Epithelial cell of esophagus (primary cell): ENCODE data around the gene STRADA.

Experiments
- DNase-seq: peaks from one replicate; pipeline ENCODE4 v3.0.0; 2010; ENCODE audit warnings: low read depth
- H3K4me3 ChIP-seq: 2 replicates; pipeline ENCODE4 v1.5.1; 2011; ENCODE audit warnings: mild to moderate bottlenecking, low read length, control low read depth
- CTCF ChIP-seq: IDR thresholded peaks from 2 replicates; pipeline ENCODE4 v1.5.1; 2011; ENCODE audit warnings: low read depth, mild to moderate bottlenecking, low read length, control low read depth, inconsistent platforms; ENCODE audit not compliant: insufficient read depth; ENCODE audit errors: missing control alignments

STRADA gene

DNA sequence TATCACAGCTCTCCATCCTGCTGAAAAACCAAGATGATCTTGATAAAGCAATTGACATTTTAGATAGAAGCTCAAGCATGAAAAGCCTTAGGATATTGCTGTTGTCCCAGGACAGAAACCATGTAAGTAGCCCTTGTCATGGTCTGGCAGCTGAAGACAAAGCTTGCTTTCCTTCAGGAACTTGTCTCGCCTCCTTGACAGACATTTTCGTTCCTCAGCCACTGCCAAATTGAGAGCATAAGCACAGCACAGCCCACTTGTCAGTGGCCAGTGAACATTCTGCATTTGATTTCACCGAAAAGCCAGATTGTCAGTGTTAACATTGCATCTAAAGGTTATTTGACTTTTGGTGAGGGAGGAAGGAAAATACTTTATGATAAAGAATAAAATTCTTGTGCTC is 83.8 kb downstream of the STRADA start:
- no peak for DNase-seq
- H3K4me3 ChIP-seq: no peak overlapping the region
- no peak for TF ChIP-seq CTCF

DNA sequence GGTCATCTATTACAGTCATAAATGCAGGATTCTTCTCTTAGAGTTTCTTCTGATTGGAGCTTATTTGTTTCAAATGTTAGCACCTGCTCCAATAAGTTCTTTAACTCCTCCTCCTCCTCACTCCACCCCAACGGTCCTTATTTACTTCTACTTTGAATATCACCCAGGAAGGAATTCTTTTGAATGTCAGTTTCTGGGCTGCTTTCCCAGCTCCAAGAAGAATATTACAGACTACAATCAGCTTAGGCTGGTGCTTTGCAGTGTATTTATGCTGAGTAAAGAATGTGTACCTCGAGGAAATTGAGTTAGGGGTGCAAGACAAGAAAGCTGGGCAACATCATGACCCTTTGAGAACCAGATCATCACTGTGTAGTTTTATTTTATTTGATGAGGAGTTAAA is 88.5 kb downstream of the STRADA start:
- TF ChIP-seq CTCF: no peak
- H3K4me3 ChIP-seq: no peak overlapping the region
- no peak for DNase-seq
